HAP-1 (cell line): ENCODE measurements around the gene CNTN4.
"Not testable (repeated sequence)": the region's sequence is repeated elsewhere in the genome, so short reads cannot be mapped to it uniquely, and the experiment has no call there.

ENCODE experiments used
- DNase-seq, 2 experiments: peaks; one replicate each; pipeline ENCODE4 v3.0.0-alpha.2; 2016 to 2020; ENCODE audit warnings: low spot score in 2 of 2
- H3K27me3 ChIP-seq: fragments of 250-450 bp; sonication (Bioruptor Pico); 2 replicates; pipeline ENCODE4 v1.5.1; 2020; ENCODE audit warnings: low read depth, mild to moderate bottlenecking, moderate library complexity
- H3K36me3 ChIP-seq: fragments of 250-450 bp; sonication (Bioruptor Pico); replicated peaks from 2 replicates; pipeline ENCODE4 v1.5.1; 2020; ENCODE audit warnings: mild to moderate bottlenecking
- H3K4me1 ChIP-seq: fragments of 250-450 bp; sonication (Bioruptor Pico); 2 replicates; pipeline ENCODE4 v1.5.1; 2020; ENCODE audit warnings: mild to moderate bottlenecking
- H3K4me3 ChIP-seq: fragments of 250-450 bp; sonication (Bioruptor Pico); 2 replicates; pipeline ENCODE4 v1.5.1; 2020; ENCODE audit warnings: mild to moderate bottlenecking, moderate library complexity
- H3K9me3 ChIP-seq: fragments of 250-450 bp; sonication (Bioruptor Pico); 2 replicates; pipeline ENCODE4 v1.5.1; 2020; ENCODE audit warnings: mild to moderate bottlenecking, moderate library complexity
- in situ Hi-C: fragments of 300-500 bp; cut with MboI; formaldehyde crosslinking; loops from 3 replicates; pipeline ENCODE4 v1.14.3; 2020; ENCODE audit warnings: low sequenced_read_pairs, inconsistent platforms, mixed read lengths

Gene CNTN4

GRCh38 chr3:2790266-2790815, 691.7 kb downstream of the CNTN4 start:
- no peaks in the 10 kb centered on the region for H3K4me1 ChIP-seq
- no peaks in the 10 kb centered on the region for H3K36me3 ChIP-seq
- DNase-seq: no peak
- no peak overlapping the region for H3K4me3 ChIP-seq
- H3K9me3 ChIP-seq: no peaks in the 10 kb centered on the region
- in situ Hi-C loops: no loop called here
- no peaks in the 10 kb centered on the region; the same call in 1 of the 2 replicates for H3K27me3 ChIP-seq

- H3K27me3 ChIP-seq: no peaks in the 10 kb centered on the region; the same call in 1 of the 2 replicates
- no peaks in the 10 kb centered on the region for H3K9me3 ChIP-seq
- in situ Hi-C loops: no loop called here
- H3K4me1 ChIP-seq: no peaks in the 10 kb centered on the region
- H3K36me3 ChIP-seq: no peaks in the 10 kb centered on the region
- DNase-seq: no peak
- no peak overlapping the region for H3K4me3 ChIP-seq
Measured at GRCh38 chr3:2792432-2792831, 693.8 kb downstream of the CNTN4 start.

GRCh38 chr3:2793987-2794386, 695.3 kb downstream of the CNTN4 start:
- in situ Hi-C loops: no loop called here
- DNase-seq: no peak
- no peak overlapping the region for H3K4me3 ChIP-seq
- H3K4me1 ChIP-seq: no peaks in the 10 kb centered on the region
- no peaks in the 10 kb centered on the region; the same call in 1 of the 2 replicates for H3K27me3 ChIP-seq
- no peaks in the 10 kb centered on the region for H3K9me3 ChIP-seq
- no peaks in the 10 kb centered on the region for H3K36me3 ChIP-seq

- no peak overlapping the region for H3K4me3 ChIP-seq
- H3K27me3 ChIP-seq: no peaks in the 10 kb centered on the region; the same call in 1 of the 2 replicates
- no peak for DNase-seq
- in situ Hi-C loops: no loop called here
- H3K4me1 ChIP-seq: no peaks in the 10 kb centered on the region
- H3K36me3 ChIP-seq: no peaks in the 10 kb centered on the region
- H3K9me3 ChIP-seq: no peaks in the 10 kb centered on the region
Measured at GRCh38 chr3:2802429-2802828, 703.8 kb downstream of the CNTN4 start.

- H3K36me3 ChIP-seq: no peaks in the 10 kb centered on the region
- in situ Hi-C loops: no loop called here
- no peak for DNase-seq
- no peaks in the 10 kb centered on the region for H3K9me3 ChIP-seq
- H3K4me1 ChIP-seq: no peaks in the 10 kb centered on the region
- no peak overlapping the region for H3K4me3 ChIP-seq
- H3K27me3 ChIP-seq: no peaks in the 10 kb centered on the region
Measured at GRCh38 chr3:2807514-2807913, 708.8 kb downstream of the CNTN4 start.

- H3K9me3 ChIP-seq: no peaks in the 10 kb centered on the region
- H3K27me3 ChIP-seq: no peaks in the 10 kb centered on the region
- no peak overlapping the region for H3K4me3 ChIP-seq
- in situ Hi-C loops: no loop called here
- no peaks in the 10 kb centered on the region for H3K4me1 ChIP-seq
- DNase-seq: no peak
- H3K36me3 ChIP-seq: no peaks in the 10 kb centered on the region
Measured at GRCh38 chr3:2810723-2811122, 712.1 kb downstream of the CNTN4 start.

- Histone ChIP-seq H3K36me3 (no peaks in the 10 kb centered on the region), H3K4me3 (no peak overlapping the region), H3K27me3 (no peaks in the 10 kb centered on the region; the same call in 1 of the 2 replicates), H3K4me1 (no peaks in the 10 kb centered on the region), H3K9me3 (no peaks in the 10 kb centered on the region)
- DNase-seq: no peak
- in situ Hi-C loops: no loop called here
Measured at GRCh38 chr3:2819571-2819970, 720.9 kb downstream of the CNTN4 start.

- H3K4me1 ChIP-seq, in situ Hi-C loops, DNase-seq, H3K27me3 ChIP-seq, H3K36me3 ChIP-seq, H3K9me3 ChIP-seq, H3K4me3 ChIP-seq: not testable (repeated sequence)
Measured at GRCh38 chr3:2820982-2821381, 722.3 kb downstream of the CNTN4 start.

- no peaks in the 10 kb centered on the region for H3K36me3 ChIP-seq
- no peaks in the 10 kb centered on the region for H3K9me3 ChIP-seq
- in situ Hi-C loops: no loop called here
- no peaks in the 10 kb centered on the region; the same call in 1 of the 2 replicates for H3K27me3 ChIP-seq
- DNase-seq: no peak
- H3K4me3 ChIP-seq: no peak overlapping the region
- H3K4me1 ChIP-seq: no peaks in the 10 kb centered on the region
Measured at GRCh38 chr3:2822611-2823010, 723.9 kb downstream of the CNTN4 start.

- H3K27me3 ChIP-seq: no peaks in the 10 kb centered on the region; the same call in 1 of the 2 replicates
- no peaks in the 10 kb centered on the region for H3K9me3 ChIP-seq
- no peaks in the 10 kb centered on the region for H3K4me1 ChIP-seq
- in situ Hi-C loops: no loop called here
- H3K36me3 ChIP-seq: no peaks in the 10 kb centered on the region
- no peak overlapping the region for H3K4me3 ChIP-seq
- DNase-seq: no peak
Measured at GRCh38 chr3:2823031-2823430, 724.4 kb downstream of the CNTN4 start.

- Histone ChIP-seq H3K36me3 (no peaks in the 10 kb centered on the region), H3K9me3 (no peaks in the 10 kb centered on the region), H3K27me3 (no peaks in the 10 kb centered on the region; the same call in 1 of the 2 replicates), H3K4me3 (no peak overlapping the region), H3K4me1 (no peaks in the 10 kb centered on the region)
- DNase-seq: no peak
- in situ Hi-C loops: no loop called here
Measured at GRCh38 chr3:2823437-2824211, 725.0 kb downstream of the CNTN4 start.

GRCh38 chr3:2826036-2826435, 727.4 kb downstream of the CNTN4 start:
- no peaks in the 10 kb centered on the region for H3K4me1 ChIP-seq
- in situ Hi-C loops: no loop called here
- no peaks in the 10 kb centered on the region; the same call in 1 of the 2 replicates for H3K27me3 ChIP-seq
- H3K4me3 ChIP-seq: no peak overlapping the region
- H3K36me3 ChIP-seq: no peaks in the 10 kb centered on the region
- DNase-seq: no peak
- H3K9me3 ChIP-seq: no peaks in the 10 kb centered on the region

GRCh38 chr3:2826453-2826852, 727.8 kb downstream of the CNTN4 start:
- H3K4me3 ChIP-seq: no peak overlapping the region
- H3K27me3 ChIP-seq: no peaks in the 10 kb centered on the region; the same call in 1 of the 2 replicates
- H3K4me1 ChIP-seq: no peaks in the 10 kb centered on the region
- DNase-seq: no peak
- no peaks in the 10 kb centered on the region for H3K36me3 ChIP-seq
- no peaks in the 10 kb centered on the region for H3K9me3 ChIP-seq
- in situ Hi-C loops: no loop called here

GRCh38 chr3:2837239-2837638, 738.6 kb downstream of the CNTN4 start:
- Histone ChIP-seq H3K4me3 (no peak overlapping the region), H3K9me3 (no peaks in the 10 kb centered on the region), H3K36me3 (no peaks in the 10 kb centered on the region), H3K4me1 (no peaks in the 10 kb centered on the region), H3K27me3 (no peaks in the 10 kb centered on the region)
- in situ Hi-C loops: no loop called here
- DNase-seq: no peak
